Large intestine (tissue), 12 donors: ENCODE results near the gene DXO. TPM values are rescaled to one million over a fixed set of nuclear protein-coding genes. Genes with fewer than 3 reads are reported as not detected.
"Not testable (repeated sequence)": the region's sequence is repeated elsewhere in the genome, so short reads cannot be mapped to it uniquely, and the experiment has no call there.

Source experiments
- DNase-seq, 2 donors: peaks; one replicate each; pipeline versions ENCODE4 v3.0.0 to v3.0.0-alpha.2; 2013
- H3K27ac ChIP-seq: one replicate; pipeline ENCODE4 v1.5.1; 2013; ENCODE audit warnings: low read length
- H3K27me3 ChIP-seq: 2 replicates; pipeline ENCODE4 v1.6.1; 2013; ENCODE audit warnings: low read length; ENCODE audit not compliant: control insufficient read depth, insufficient read depth
- H3K36me3 ChIP-seq: 2 replicates; pipeline ENCODE4 v1.6.1; 2013; ENCODE audit warnings: low read length; ENCODE audit not compliant: control insufficient read depth, insufficient read depth
- H3K4me1 ChIP-seq: one replicate; pipeline ENCODE4 v1.6.1; 2013; ENCODE audit warnings: low read length; ENCODE audit not compliant: control insufficient read depth, insufficient read depth
- H3K4me3 ChIP-seq: one replicate; pipeline ENCODE4 v1.5.1; 2013; ENCODE audit warnings: low read length
- H3K9me3 ChIP-seq: one replicate; pipeline ENCODE4 v1.6.1; 2013; ENCODE audit warnings: mild to moderate bottlenecking, low read depth, low read length, moderate library complexity; ENCODE audit not compliant: control insufficient read depth
- WGBS: methylation state at CpG from one replicate; pipeline ENCODE4 v1.1.5; 2013; ENCODE audit warnings: low lambda C conversion rate; ENCODE audit not compliant: insufficient coverage; 5-methylcytosine and 5-hydroxymethylcytosine counted together
- long read RNA-seq, 11 donors: transcript quantifications; one replicate each; lab custom pipeline, GENCODE V29; 2026
- polyA plus RNA-seq: library from polyadenylated mRNA; unstranded; fragments of 120-200 nt; gene quantifications from one replicate; pipeline ENCODE4 v1.2.1, GENCODE V29; 2013

DXO gene
- 20.0 TPM for polyA plus RNA-seq
- long read RNA-seq, donor 1, partial matches to known transcripts: 0 of 2 reads
- long read RNA-seq, donor 1, other reads (novel, unspliced or antisense): 0 of 2 reads
- long read RNA-seq, donor 2, partial matches to known transcripts: 0 of 5 reads
- long read RNA-seq, donor 2, other reads (novel, unspliced or antisense): 0 of 5 reads
- long read RNA-seq, donor 3, partial matches to known transcripts: 0 of 6 reads
- long read RNA-seq, donor 3, other reads (novel, unspliced or antisense): 0 of 6 reads
- long read RNA-seq, donor 4: 0 reads
- long read RNA-seq, donor 5, partial matches to known transcripts: 0 of 4 reads
- long read RNA-seq, donor 5, other reads (novel, unspliced or antisense): 0 of 4 reads
- long read RNA-seq, donor 6, partial matches to known transcripts: 0 of 2 reads
- long read RNA-seq, donor 6, other reads (novel, unspliced or antisense): 0 of 2 reads
- long read RNA-seq, donor 7, partial matches to known transcripts: 0 of 2 reads
- long read RNA-seq, donor 7, other reads (novel, unspliced or antisense): 0 of 2 reads
- long read RNA-seq, donor 8, transcript DXO-201 (7 exons, 1,628 nt): major isoform, 6 of 7 reads
- long read RNA-seq, donor 8, partial matches to known transcripts: 0 of 7 reads
- long read RNA-seq, donor 8, other reads (novel, unspliced or antisense): 0 of 7 reads
- long read RNA-seq, donor 9, partial matches to known transcripts: 0 of 1 reads
- long read RNA-seq, donor 9, other reads (novel, unspliced or antisense): 0 of 1 reads
- long read RNA-seq, donor 10, partial matches to known transcripts: 0 of 6 reads
- long read RNA-seq, donor 10, other reads (novel, unspliced or antisense): 0 of 6 reads
- long read RNA-seq, donor 11: 0 reads

GRCh38 chr6:31971993-31972708, at the start of gene DXO:
Gene DXO (minus strand): TSS chr6:31972138. CDS start chr6:31971675, 463 bp downstream.
- Histone ChIP-seq H3K4me3 (peak within 1 kb of the TSS; percentile 58), H3K27ac (peak within 1 kb of the TSS; percentile 94), H3K27me3 (no peaks in the 10 kb centered on the region), H3K36me3 (peaks cover 33% of the 10 kb centered on the region), H3K4me1 (peaks cover 17% of the 10 kb centered on the region), H3K9me3 (peaks cover 12% of the 10 kb centered on the region)
- WGBS: no CpG with 5 or more reads among the region's 62 CpGs
- DNase-seq: peak; percentile 98 to 100

GRCh38 chr6:32014547-32014946, 42.6 kb upstream of the DXO start, which contains the start of gene C4B:
Gene C4B (plus strand): TSS chr6:32014795. CDS start chr6:32014846, 51 bp downstream.
- not testable (repeated sequence) for DNase-seq, H3K9me3 ChIP-seq, H3K27ac ChIP-seq, H3K4me1 ChIP-seq, H3K4me3 ChIP-seq, H3K36me3 ChIP-seq, H3K27me3 ChIP-seq
- no CpG with 5 or more reads among the region's 6 CpGs for WGBS

- H3K9me3 ChIP-seq, H3K4me1 ChIP-seq, H3K4me3 ChIP-seq, H3K36me3 ChIP-seq, DNase-seq, H3K27ac ChIP-seq, H3K27me3 ChIP-seq: not testable (repeated sequence)
- WGBS: no CpG with 5 or more reads among the region's 5 CpGs
These were observed 41.8 kb upstream of the DXO start for GRCh38 chr6:32013738-32014137.

GRCh38 chr6:32012941-32013617, 41.1 kb upstream of the DXO start:
- no CpG with 5 or more reads among the region's 17 CpGs for WGBS

GRCh38 chr6:32010856-32011530, 39.1 kb upstream of the DXO start:
- H3K36me3 ChIP-seq, DNase-seq: not testable (repeated sequence)
- whole genome bisulfite sequencing: no CpG with 5 or more reads among the region's 27 CpGs

More at GRCh38 chr6:32012941-32013617, 41.1 kb upstream of the DXO start:
- not testable (repeated sequence) for H3K27ac ChIP-seq, H3K36me3 ChIP-seq, H3K4me3 ChIP-seq, H3K4me1 ChIP-seq, DNase-seq, H3K27me3 ChIP-seq, H3K9me3 ChIP-seq

GRCh38 chr6:32009537-32009936, 37.6 kb upstream of the DXO start:
- not testable (repeated sequence) for H3K4me3 ChIP-seq, H3K27me3 ChIP-seq, H3K9me3 ChIP-seq, H3K36me3 ChIP-seq, H3K27ac ChIP-seq, H3K4me1 ChIP-seq, DNase-seq
- WGBS: no CpG with 5 or more reads among the region's 12 CpGs

More at GRCh38 chr6:32010856-32011530, 39.1 kb upstream of the DXO start:
- not testable (repeated sequence) for H3K27me3 ChIP-seq, H3K4me1 ChIP-seq, H3K9me3 ChIP-seq, H3K4me3 ChIP-seq, H3K27ac ChIP-seq

- H3K9me3 ChIP-seq, H3K4me3 ChIP-seq, H3K4me1 ChIP-seq, DNase-seq, H3K36me3 ChIP-seq, H3K27me3 ChIP-seq, H3K27ac ChIP-seq: not testable (repeated sequence)
- WGBS: no CpG with 5 or more reads among the region's 12 CpGs
These were observed 36.7 kb upstream of the DXO start for GRCh38 chr6:32008616-32009015.

- H3K4me3 ChIP-seq, DNase-seq, H3K4me1 ChIP-seq, H3K27me3 ChIP-seq, H3K27ac ChIP-seq, H3K36me3 ChIP-seq, H3K9me3 ChIP-seq: not testable (repeated sequence)
- no CpG with 5 or more reads among the region's 24 CpGs for WGBS
These were observed 36.1 kb upstream of the DXO start for GRCh38 chr6:32008037-32008436.

GRCh38 chr6:32007086-32007485, 35.1 kb upstream of the DXO start:
- H3K27me3 ChIP-seq, DNase-seq, H3K36me3 ChIP-seq, H3K4me1 ChIP-seq, H3K4me3 ChIP-seq, H3K9me3 ChIP-seq, H3K27ac ChIP-seq: not testable (repeated sequence)
- WGBS: no CpG with 5 or more reads among the region's 12 CpGs
